Measurements from ENCODE around the gene BIRC7. TPM values are rescaled to one million over a fixed set of nuclear protein-coding genes. Genes with fewer than 3 reads are reported as not detected.

The BIRC7 gene
- total and polyA plus RNA-seq, 10 donors: 0.40 to 2.9 (median 1.2) TPM; not detected in 2

- H3K4me3 ChIP-seq: no peak overlapping the region
- peaks cover 14 to 46% (median 30%) of the 10 kb centered on the region in 6 donors for H3K4me1 ChIP-seq
- H3K27me3 ChIP-seq (replicated peaks in 1 of 7): no peaks in the 10 kb centered on the region
- intact Hi-C loops (cut with DNase I; ENCODE audit: low total_unique reads): no loop called here
- no peak for TF ChIP-seq POLR2AphosphoS5 (IDR thresholded peaks at IDR 0.05)
- TF ChIP-seq, protein P1, sequence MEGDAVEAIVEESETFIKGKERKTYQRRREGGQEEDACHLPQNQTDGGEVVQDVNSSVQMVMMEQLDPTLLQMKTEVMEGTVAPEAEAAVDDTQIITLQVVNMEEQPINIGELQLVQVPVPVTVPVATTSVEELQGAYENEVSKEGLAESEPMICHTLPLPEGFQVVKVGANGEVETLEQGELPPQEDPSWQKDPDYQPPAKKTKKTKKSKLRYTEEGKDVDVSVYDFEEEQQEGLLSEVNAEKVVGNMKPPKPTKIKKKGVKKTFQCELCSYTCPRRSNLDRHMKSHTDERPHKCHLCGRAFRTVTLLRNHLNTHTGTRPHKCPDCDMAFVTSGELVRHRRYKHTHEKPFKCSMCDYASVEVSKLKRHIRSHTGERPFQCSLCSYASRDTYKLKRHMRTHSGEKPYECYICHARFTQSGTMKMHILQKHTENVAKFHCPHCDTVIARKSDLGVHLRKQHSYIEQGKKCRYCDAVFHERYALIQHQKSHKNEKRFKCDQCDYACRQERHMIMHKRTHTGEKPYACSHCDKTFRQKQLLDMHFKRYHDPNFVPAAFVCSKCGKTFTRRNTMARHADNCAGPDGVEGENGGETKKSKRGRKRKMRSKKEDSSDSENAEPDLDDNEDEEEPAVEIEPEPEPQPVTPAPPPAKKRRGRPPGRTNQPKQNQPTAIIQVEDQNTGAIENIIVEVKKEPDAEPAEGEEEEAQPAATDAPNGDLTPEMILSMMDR (IDR thresholded peaks at IDR 0.05 in 8 of 11, conservative IDR thresholded peaks at IDR 0.05 in 3 of 11): no peak
- TF ChIP-seq POLR2A (IDR thresholded peaks at IDR 0.05): no peak
- H3K9me3 ChIP-seq: no peaks in the 10 kb centered on the region
- no peak overlapping the region for H3K27ac ChIP-seq
- no peak for DNase-seq
- 80 to 89% (median 86%) methylated on average over 17 of the region's 17 CpGs for WGBS, 5 donors
- peaks cover 0 to 45% (median 40%) of the 10 kb centered on the region in 6 donors for H3K36me3 ChIP-seq
These were observed 38.9 kb downstream of the BIRC7 start for GRCh38 chr20:63274381-63275228.

DNA sequence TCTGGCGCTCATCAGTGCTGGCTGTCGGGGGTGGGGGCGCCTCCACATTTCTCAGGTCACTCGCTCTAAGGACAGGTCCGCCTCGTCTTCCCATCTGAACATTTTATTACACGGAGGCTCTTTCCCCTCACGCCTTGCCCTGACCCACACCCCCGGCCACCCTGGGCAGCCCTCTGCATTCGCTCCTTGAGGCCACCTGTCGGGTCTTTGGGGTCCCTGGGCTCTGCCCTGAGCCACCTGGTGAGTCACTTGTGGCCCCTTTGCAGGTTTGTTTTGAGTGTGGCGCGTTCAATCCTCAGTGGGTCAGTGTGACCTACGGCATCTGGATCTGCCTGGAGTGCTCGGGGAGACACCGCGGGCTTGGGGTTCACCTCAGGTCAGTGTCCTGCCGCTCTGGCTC is 40.1 kb downstream of the BIRC7 start:
- WGBS, 5 donors: 91 to 97% (median 96%) methylated on average over 11 to 18 of the region's 18 CpGs
- peaks cover 14 to 46% (median 30%) of the 10 kb centered on the region in 6 donors for H3K4me1 ChIP-seq
- no peaks in the 10 kb centered on the region for H3K9me3 ChIP-seq
- H3K27ac ChIP-seq: no peak overlapping the region
- no peaks in the 10 kb centered on the region for H3K27me3 ChIP-seq (replicated peaks in 1 of 7)
- H3K36me3 ChIP-seq: peaks cover 0 to 58% (median 52%) of the 10 kb centered on the region in 6 donors
- TF ChIP-seq POLR2A (IDR thresholded peaks at IDR 0.05) (no peak), POLR2AphosphoS5 (IDR thresholded peaks at IDR 0.05) (no peak)
- TF ChIP-seq, protein P1 (IDR thresholded peaks at IDR 0.05 in 8 of 11, conservative IDR thresholded peaks at IDR 0.05 in 3 of 11): no peak
- no peak overlapping the region for H3K4me3 ChIP-seq
- intact Hi-C loops (cut with DNase I; ENCODE audit: low total_unique reads): no loop called here
- no peak for DNase-seq

DNA sequence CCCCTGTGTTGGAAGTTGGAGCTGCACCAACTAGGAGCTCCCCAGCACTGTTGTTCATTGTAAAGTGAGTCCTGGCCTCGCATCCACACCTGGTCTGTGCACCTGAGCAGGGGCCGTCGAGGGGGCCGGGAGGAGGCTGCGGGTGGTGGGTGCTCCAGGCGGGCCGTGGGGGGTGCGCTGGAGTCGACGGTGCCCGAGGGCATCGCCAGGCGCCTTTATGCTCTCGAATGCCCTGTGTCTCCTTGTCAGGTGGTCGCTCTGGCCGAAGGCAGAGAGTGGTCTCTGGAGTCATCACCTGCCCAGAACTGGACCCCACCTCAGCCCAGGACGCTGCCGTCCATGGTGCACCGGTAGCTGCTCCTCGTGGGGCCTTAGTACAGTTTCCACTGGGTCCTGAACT is 41.3 kb downstream of the BIRC7 start:
- 89 to 96% (median 95%) methylated on average over 13 to 20 of the region's 20 CpGs for WGBS, 5 donors
- intact Hi-C loops (cut with DNase I; ENCODE audit: low total_unique reads): no loop called here

More for the DNA sequence above, 41.3 kb downstream of the BIRC7 start:
- TF ChIP-seq, protein P1 (IDR thresholded peaks at IDR 0.05 in 8 of 11, conservative IDR thresholded peaks at IDR 0.05 in 3 of 11): no peak
- TF ChIP-seq POLR2AphosphoS5 (IDR thresholded peaks at IDR 0.05): no peak
- Histone ChIP-seq H3K27ac (no peak overlapping the region), H3K9me3 (no peaks in the 10 kb centered on the region), H3K27me3 (replicated peaks in 1 of 7) (no peaks in the 10 kb centered on the region), H3K36me3 (peaks cover 0 to 69% (median 62%) of the 10 kb centered on the region in 6 donors), H3K4me1 (peaks cover 14 to 40% (median 25%) of the 10 kb centered on the region in 6 donors), H3K4me3 (no peak overlapping the region)
- DNase-seq: no peak
